Pons (tissue), 1 donor: ENCODE data around the gene TTI1.
A peak's percentile ranks its signal among the peaks of the same experiment; 100 is the strongest.

Source experiments
- DNase-seq: peaks from one replicate; pipeline ENCODE4 v3.0.0-alpha.2; 2016; ENCODE audit warnings: low spot score

Gene TTI1

DNA sequence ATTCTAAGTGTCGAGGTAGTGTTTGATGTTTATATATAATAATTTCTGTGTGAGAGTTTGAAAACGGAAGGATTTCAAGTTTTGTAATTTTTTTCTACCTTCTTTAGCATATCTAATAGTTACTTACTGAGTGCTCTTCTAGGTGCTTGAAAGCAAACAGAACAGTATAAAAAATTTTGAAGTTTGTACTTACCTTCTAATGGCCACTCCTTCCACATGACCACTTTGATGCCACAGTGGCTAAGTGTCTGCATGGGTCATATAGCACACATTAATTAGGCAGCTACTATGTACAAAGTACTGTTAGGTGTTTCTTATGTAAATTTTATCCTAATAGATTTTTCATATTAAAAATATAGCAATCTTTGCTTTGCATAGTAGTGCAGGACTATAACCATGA is 21.4 kb upstream of the TTI1 start:
- no peak for DNase-seq

DNA sequence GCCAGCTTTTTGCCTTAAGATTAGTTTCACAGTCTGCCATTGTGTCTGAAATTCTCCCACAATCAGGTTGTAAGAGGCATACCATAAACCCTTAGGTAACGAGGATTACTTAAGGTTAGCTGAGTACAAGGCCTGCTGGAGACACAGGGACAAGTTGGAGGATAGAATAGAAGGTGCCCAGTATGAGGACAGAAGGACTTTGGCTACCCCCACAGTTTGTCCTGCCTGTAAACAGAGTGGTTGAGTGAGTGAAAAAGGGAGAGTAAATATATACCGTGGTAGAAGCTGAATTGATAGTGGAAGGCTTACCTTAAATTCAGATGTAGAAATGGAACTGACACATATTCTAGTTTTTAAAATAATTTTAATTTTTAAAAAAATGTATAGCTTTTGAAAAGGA is 19.6 kb upstream of the TTI1 start:
- no peak for DNase-seq

DNA sequence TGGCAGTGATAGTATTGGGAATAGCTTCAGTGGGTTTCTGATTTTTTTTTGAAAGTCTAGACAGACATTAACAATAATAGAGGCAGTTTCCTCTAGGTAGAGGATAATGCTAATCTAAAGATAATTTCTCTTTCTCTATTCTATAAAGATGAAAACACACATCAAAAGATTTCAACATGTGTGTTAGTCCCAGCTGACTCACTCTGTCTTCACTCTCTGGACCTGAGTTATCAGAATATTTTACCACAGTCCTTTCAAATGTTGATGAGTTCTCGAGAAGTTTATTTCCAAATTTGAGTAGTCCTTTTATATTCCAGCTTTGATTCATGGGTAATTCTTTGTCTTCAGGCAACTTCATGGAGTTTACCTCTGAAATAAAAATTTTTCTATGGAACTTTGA is 17.4 kb upstream of the TTI1 start:
- DNase-seq: no peak

DNA sequence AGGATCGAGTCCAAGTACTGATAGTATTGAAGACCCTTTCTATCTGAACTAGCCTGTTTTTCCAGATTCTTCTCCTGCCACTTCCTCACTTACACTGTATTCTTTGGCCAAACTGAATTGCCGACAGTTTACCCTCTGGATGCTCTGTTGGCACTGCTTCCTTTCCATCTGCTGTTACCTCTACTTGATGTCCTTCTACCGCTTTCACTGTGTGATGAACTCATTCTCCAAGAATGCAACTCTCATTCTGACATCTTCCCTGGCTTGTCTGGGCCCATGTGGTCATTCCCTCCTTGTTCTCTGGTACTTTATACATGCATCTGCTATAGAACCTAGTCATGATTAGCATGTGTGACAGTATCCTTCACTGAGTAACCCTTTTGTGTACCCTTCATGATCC is 16.5 kb upstream of the TTI1 start:
- DNase-seq: no peak

DNA sequence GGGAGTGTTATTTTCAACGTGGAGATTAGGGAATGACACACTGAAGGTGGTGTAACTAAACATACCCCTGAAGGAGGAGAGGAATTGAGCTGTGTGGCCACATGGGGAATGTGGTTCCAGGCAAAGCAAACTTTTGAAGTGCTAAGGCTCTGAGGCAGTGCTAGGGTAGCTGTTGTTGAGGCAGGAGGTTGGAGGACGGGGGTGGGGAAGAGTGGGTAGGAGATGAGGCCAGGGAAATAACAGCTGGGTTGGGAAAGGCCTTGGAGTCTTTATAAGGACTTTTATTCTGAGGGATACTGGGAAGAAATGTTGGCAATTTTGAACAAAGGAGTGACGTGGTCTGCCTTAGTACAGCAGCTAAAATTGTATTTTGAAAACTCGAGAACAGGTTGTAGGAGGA is 13.3 kb upstream of the TTI1 start:
- no peak for DNase-seq

DNA sequence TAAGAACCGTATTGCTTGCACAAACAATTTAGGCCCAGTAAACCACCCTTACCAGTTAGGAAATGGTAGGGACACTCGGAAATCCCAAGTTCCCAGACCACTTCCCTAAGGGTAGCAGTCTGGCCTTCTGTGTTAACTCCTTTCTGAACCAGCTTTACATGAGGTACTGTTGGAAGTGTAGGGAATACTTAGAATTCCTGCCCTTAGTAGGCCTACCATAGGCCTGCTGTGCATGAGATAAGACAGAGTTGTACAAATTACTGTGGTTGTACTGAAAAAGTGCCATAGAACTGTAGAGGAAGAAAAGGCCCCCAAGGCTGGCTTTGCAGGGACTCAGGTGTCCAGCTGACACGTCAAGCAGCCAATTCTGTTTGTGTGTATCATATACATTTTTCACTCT is 11.4 kb upstream of the TTI1 start:
- no peak for DNase-seq

DNA sequence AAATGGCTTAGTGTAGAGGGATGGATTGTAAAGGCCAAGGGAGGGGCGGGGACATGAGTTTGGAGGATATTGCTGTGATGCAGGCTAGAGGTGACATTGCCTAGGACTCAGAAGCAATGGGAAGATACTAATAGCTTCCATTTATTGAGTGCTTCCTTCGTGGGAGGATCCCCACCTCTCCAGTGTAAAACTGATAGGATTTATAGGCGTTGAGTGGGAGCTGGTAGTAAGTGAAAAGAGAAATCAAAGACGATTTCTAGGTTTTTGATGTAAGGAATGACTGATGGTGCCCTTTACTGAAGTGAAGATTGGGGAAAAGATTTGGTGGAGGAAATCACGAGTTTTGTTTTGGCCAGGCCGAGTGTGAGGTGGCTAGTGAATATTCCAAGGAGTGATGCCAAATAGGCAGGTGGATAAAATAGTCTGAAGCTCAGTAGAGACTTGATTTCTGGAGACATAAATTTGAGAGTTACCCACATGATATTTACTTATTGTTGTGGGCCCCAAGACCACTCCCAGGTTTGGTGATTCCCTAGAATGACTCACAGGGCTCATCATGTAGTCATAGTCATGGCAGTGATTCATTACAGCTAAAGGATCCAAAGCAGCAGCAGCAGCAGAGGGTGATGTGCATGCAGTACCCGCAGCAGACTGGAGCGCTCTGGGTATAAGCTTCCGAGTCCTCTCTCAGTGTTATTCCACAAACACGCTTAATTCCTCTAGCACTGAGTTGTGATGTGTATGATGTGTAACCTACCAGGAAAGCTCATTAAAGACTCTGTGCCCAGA is 10.4 kb upstream of the TTI1 start:
- no peak for DNase-seq

DNA sequence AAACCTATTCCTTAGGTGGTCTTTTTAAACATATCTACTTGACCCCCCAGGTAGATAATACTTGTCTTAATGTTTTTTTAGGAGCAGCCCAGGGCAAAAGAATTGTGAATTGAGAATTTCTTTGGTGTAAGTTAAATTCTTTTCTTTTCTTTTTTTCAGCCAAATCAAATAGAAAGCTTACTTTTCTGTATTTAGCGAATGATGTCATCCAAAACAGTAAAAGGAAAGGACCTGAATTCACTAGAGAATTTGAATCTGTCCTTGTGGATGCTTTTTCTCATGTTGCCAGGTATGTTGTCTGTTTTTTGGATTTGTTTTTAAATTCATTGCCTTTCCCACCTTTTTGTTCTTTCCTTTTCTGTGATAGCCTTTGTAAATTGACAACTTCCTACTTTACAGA is 7.0 kb upstream of the TTI1 start:
- no peak for DNase-seq

DNA sequence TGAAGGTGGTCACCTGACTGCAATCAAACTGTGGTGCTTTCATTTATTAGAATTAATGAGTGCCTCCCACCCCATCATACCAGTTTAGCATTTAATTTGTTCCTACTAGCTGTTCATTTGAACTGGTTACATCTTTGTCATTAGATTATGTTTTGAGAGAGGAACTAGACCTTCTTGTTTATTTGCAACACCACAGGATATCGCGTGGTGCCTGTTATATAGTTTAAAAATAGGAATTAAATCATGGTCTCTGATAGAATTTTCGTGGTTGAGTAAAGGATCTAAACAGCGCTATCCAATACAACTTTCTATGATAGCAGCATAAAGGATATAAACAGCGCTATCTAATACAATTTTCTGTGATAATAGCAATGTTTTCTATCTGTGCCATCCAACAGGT is 3.1 kb upstream of the TTI1 start:
- no peak for DNase-seq

DNA sequence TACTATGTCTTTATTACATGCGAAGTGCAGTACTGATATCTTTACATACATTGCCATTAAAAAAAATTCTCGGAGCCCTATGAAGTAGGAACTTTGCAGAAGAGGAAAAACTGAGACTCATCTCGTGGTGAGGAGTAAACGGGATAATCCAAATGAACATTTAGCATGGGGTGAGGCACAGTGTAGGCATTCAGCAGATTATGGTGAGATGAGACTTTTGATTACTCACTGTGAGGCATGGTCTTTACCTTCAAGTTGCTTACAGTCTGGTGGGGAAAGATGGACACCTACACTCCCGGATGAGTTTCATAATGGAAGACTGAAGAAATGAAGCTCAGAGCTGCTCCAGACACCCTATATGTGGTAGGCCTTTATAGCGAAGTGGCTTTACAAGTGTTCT is 1.7 kb upstream of the TTI1 start:
- DNase-seq: no peak

DNA sequence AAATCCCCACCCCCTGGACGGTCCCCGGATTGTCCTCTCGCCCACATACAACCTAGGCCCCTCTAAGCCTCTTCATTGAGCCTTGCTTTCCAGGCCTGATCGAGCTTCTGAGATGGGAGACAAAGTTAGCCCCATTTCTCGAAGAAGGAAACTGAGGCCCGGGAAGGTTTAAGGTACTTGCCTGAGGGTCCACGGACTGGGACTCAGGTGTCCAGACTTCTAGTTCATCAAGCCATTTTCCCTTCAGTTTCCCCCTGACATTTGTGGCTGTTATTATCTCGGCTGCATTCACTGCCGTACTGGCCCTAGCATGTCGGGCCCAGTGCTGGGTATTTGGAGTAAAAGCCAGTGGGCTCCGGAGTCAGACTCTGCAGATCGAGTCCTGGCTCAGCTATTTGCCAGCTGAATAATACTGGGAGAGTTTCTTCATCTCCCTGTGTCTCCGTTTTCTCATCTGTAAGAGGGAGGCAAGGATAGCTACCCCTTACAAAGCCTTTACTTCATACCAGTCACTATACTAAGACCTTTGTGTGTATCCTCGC is 923 bp upstream of the TTI1 start:
- no peak for DNase-seq

DNA sequence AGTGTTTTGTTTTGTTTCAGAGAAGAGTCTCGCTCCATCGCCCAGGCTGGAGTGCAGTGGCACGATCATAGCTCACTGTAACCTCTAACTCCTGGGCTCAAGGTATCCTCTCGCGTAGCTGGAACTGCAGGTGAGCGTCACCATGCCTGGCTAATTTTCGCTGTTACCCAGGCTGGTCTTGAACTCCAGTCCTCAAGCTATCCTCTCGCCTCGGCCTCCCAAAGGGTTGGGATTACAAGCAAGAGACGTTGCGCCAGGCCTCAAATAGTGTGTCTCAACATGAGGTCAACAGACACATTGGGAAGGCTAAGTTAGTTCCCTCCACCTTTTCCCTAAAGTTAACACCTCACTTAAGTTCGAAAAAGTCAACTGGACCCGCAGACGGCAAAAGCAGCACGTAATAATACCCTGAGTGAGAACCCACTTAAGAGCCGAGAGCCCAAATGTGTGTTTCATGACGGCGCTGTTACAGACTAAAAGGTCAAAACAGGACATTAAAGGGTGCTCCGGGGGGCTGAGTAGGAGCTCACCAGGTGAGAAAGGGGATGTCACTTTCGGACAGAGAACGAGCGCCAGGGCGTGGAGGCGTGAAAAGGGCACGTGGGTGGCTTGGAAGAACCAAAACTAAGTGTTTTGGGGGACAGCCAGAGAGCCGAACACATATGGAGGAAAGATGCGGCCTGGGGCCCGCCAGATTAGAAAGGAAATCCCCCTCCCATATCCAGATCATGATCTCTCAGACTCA is 499 bp downstream of the TTI1 start:
- peak; percentile 23 for DNase-seq

DNA sequence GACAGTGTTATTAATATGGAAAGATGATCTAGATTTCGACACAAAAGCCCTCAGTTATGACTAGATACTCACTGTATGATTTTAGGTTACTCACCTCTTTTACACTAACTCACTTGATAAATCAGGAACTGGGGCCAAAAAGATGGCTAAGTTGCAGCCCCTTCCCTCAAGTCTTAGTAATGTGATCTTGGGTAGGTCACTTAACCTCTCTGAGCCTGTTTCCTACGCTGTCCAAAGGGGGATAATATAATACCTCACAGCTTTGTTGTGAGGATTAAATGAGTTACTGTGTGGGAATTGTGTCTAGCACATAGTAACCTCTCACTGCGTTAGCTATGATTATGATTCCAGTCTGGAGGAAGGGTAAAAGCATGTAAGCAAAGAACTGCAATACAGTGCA is 1.3 kb downstream of the TTI1 start:
- DNase-seq: no peak

DNA sequence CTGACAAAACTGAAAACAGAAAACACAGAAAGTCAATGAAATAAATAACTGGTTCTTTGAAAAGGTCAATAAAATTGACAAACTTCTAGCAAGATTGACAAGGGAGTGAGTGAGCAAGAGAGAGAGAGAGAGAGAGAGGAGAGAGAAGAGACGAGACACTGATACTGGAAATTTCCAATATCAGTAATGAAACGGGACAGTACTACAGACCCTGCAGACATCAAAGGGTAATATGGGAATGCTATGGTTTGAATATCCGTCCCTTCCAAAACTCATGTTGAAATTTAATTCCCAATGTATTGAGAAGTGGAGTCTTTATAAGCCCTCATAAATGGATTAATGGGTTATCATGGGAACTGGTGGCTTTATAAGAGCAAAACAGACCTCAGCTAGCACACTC is 3.8 kb downstream of the TTI1 start:
- no peak for DNase-seq

DNA sequence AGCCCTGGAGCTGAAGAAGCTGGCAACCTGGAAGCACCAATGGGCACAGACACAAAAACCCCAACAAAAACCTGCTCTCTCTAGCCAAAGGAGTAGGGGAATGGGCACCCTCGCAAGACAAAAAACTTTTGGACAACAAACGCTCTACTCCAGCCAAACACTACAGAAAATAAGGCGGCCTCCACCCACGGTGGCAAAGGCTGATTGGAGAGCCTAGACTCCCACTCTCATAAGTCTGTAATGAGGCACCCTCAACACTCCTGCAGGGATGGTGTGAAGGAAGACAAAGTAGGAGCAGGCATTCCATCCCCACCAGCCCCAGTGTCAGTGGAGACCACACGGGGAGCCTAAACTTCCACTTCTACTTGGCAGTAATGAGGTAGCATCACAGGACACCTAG is 8.8 kb downstream of the TTI1 start:
- DNase-seq: no peak

DNA sequence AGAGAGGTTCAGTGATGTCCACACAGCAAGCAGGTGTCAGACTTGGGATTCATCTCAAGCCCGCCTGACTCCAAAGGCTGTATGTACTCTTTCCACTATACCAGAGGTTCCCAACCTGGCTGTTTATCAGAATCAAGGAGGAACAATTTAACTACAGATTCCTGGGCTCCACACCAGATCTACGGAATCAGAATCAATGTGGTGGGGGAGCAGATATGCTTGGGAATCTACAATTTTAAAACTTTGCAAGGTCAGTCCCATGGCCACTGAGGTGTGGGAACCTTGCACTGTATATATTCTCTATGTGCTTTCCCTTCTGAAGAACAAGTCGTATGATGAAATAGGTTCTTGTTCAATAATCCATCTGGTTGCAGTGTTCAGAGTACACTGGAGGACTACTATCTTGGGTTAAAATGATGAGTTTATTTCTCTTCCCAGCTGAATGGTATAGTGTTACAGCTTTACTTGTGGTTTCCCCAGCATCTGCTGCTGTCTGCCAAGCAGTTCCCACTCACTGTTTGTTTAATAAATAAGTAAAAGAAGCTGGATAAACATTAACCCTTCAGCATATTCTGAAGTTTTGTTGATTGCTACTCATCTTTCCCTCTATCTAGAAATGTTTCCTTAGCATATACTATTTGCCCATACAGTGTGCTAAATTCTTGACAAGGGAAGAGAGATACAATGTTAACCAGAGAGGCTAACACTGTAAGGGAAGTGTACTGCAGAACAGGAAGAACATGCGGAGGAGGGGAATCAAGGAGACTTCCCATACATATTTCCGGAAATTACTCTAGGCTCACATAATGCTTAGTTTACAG is 9.9 kb downstream of the TTI1 start:
- DNase-seq: no peak

DNA sequence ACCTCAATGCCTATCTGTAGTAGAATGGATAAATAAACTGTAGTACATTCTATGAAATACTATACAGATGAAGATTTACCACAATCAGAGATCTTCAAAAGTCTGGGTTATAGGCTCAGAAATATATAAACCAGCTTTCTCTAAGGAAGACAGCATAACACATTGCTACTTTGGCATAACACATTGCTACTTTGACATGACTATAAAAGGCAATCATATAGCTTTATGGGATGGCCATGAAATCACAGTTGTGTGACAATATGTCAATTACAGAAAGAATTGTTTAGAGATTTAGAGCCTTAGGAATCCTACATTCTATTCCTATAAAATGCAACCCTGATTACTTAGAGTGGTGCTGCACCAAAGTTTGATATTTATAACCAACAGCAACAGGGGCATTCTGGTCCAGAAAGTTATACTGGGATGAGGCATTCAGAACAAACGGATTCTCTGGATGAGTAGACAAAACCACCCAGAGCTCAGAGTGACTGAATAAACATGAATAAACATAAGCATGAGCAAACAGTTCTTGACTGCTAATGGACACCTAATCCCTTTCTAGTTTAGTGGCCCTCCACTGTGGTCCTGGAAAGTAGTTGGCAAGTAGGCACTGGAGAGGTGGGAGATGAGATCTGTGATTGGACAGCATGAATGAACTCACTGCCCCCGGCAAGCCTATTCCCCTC is 12.0 kb downstream of the TTI1 start:
- DNase-seq: no peak

DNA sequence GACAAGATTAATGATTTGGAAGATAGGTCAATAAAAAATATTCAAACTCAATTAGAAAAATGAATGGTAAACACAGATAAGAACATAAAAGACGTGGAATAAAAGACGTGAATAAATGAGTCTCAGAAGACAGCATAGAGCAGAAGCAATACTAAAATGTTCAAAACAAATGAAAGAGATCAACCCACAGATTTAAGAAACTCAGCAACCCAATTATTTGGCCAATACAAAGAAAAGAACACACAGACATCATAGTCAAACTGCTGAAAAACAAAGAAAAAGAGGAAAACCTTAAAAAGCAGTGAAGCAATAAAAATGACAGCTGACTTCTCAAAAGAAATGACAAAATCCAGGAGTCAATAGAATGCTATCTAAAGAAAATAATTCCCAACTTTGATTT is 14.9 kb downstream of the TTI1 start:
- no peak for DNase-seq

DNA sequence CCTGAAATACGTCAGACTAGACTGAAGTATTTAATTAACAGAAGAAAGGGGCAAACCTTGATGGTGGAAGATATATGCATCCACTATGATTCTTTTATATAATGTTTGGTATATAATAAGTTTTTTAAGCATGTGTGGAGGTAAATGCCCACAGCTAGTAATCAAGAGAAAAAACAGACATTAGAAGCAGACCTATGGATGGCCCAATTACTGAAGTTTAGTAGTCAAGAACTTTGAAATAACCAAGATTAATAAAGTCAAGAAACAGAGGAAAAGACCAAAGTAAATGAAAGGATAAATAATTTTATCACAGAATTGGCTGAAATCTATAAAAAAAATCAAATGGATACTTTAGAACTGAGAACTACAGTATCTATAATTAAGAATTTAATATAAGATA is 15.3 kb downstream of the TTI1 start:
- no peak for DNase-seq

DNA sequence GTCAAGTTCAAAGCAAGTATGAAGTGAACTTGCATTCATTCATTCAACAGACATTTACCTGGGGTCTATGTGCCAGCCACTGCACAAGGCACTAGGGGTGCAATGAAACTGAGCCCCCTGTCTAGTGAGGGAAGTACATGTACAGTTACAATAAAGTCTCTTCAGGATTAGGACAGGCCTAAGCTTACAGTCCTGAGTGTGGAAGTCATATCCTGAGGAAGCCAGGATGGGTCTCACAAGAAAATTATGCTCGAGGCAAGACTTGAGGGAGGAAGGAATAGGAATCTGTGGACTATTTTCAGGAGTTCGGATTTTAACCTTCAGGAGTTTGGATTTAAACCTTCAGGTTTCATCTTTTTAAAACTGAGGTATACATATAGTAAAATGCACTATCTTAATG is 19.4 kb downstream of the TTI1 start:
- no peak for DNase-seq

DNA sequence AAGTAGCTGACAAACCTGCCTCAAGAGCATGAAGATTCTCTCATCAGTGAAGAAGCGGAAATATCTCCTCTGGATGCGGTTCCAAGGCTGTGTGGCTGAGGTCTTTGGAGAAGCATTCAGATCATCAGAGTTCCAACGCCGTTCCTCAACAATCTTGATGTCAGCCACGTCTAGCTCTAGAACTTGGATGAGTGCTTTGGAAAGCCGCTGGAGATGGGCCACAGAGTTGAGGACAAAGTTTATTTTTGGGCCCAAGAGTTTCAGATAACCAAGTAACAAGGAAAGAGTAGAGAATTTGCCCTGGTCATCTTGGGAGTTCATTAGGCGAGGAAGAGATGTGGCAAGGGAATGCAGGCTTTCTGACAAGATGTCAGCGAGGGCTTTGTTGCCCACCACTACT is 20.9 kb downstream of the TTI1 start:
- DNase-seq: no peak

DNA sequence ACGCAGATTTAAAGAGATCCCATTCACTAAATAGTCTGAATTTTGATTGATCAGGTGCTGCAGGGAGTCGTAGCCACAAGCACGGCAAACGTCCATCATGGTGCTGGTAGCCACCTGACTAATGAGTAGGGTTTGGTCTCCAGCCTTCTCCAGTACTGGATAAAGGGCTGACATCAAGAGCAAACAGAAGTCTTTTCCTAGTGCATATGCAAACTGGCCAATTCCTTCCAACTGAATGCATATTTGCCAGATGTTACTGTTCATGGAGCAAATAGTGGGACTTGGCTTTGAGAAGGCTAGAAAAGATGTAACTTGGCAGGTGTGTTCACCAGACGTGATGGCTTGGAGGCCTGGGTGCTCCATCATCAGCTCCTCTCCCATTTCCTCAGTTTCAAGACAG is 21.6 kb downstream of the TTI1 start:
- DNase-seq: no peak
